Measurements from ENCODE around the gene DHRS11.

DHRS11 gene, protein sequence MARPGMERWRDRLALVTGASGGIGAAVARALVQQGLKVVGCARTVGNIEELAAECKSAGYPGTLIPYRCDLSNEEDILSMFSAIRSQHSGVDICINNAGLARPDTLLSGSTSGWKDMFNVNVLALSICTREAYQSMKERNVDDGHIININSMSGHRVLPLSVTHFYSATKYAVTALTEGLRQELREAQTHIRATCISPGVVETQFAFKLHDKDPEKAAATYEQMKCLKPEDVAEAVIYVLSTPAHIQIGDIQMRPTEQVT

GRCh38 chr17:36591434-36592315 is at the start of gene DHRS11:
Gene DHRS11 (plus strand): TSS chr17:36591879. CDS start chr17:36592010, 131 bp downstream.
- Histone ChIP-seq H3K27me3 (ENCODE audit: control insufficient read depth in 5 of 5, insufficient read depth in 4 of 5, low read length in 5 of 5) (no peaks in the 10 kb centered on the region), H3K9ac (ENCODE audit: low read length in 5 of 5) (peak within 1 kb of the TSS; percentile 56 to 87 (median 83)), H3K36me3 (ENCODE audit: control insufficient read depth in 5 of 5, insufficient read depth in 5 of 5, low read length in 5 of 5) (peaks cover 16 to 28% (median 22%) of the 10 kb centered on the region in 5 donors), H3K4me3 (ENCODE audit: low read depth in 1 of 5, low read length in 5 of 5) (peak within 1 kb of the TSS; percentile 66 to 86 (median 78)), H3K4me1 (ENCODE audit: control insufficient read depth in 5 of 5, insufficient read depth in 5 of 5, low read length in 5 of 5) (peaks cover 6 to 45% (median 32%) of the 10 kb centered on the region in 5 donors), H3K27ac (ENCODE audit: low read depth, low read length) (peak within 1 kb of the TSS; percentile 85), H3K9me3 (ENCODE audit: control insufficient read depth in 5 of 5, low read length in 5 of 5) (no peaks in the 10 kb centered on the region)

DNA sequence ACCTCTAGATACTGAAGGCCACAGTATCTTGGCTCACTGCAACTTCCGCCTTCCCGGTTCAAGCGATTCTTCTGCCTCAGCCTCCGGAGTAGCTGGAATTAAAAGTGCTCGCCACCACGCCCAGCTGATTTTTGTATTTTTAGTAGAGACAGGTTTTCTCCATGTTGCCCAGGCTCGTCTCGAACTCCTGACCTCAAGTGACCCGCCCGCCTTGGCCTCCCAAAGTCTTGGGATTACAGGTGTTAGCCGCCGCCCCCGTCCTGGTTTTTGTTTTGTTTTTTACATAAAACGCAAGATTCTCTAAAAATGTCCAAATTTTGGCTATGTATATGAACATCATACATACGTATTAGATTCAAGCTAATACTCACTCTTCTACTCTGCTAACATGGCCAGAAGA is 48.9 kb upstream of the DHRS11 start:
- Histone ChIP-seq H3K9ac (ENCODE audit: low read length in 5 of 5) (no peak overlapping the region), H3K36me3 (ENCODE audit: control insufficient read depth in 5 of 5, insufficient read depth in 5 of 5, low read length in 5 of 5) (peaks cover 0 to 10% (median 6%) of the 10 kb centered on the region in 5 donors), H3K9me3 (ENCODE audit: control insufficient read depth in 5 of 5, low read length in 5 of 5) (no peaks in the 10 kb centered on the region), H3K4me3 (ENCODE audit: low read depth in 1 of 5, low read length in 5 of 5) (no peak overlapping the region), H3K27me3 (ENCODE audit: control insufficient read depth in 5 of 5, insufficient read depth in 4 of 5, low read length in 5 of 5) (no peaks in the 10 kb centered on the region), H3K4me1 (ENCODE audit: control insufficient read depth in 5 of 5, insufficient read depth in 5 of 5, low read length in 5 of 5) (peaks cover 0 to 35% (median 30%) of the 10 kb centered on the region in 5 donors), H3K27ac (ENCODE audit: low read depth, low read length) (no peak overlapping the region)

DNA sequence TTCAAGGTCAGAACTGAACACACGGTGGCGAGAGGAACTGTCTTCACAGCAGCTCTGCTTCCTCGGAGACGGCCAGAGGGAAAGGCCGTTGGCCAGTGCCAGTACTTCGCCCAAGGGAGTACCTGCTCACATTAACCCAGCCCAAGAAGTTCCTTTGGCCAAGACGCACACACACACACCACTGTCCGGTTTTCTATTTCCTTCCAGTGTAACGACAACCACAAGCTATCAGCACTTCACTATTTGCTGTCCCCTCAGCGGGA is 47.7 kb upstream of the DHRS11 start:
- Histone ChIP-seq H3K4me3 (ENCODE audit: low read depth in 1 of 5, low read length in 5 of 5) (peak overlapping the region; percentile 72 to 97 (median 88)), H3K27me3 (ENCODE audit: control insufficient read depth in 5 of 5, insufficient read depth in 4 of 5, low read length in 5 of 5) (no peaks in the 10 kb centered on the region), H3K27ac (ENCODE audit: low read depth, low read length) (peak overlapping the region; percentile 98), H3K9ac (ENCODE audit: low read length in 5 of 5) (peak overlapping the region; percentile 90 to 99 (median 97)), H3K9me3 (ENCODE audit: control insufficient read depth in 5 of 5, low read length in 5 of 5) (no peaks in the 10 kb centered on the region), H3K36me3 (ENCODE audit: control insufficient read depth in 5 of 5, insufficient read depth in 5 of 5, low read length in 5 of 5) (peaks cover 0 to 10% (median 0%) of the 10 kb centered on the region in 5 donors), H3K4me1 (ENCODE audit: control insufficient read depth in 5 of 5, insufficient read depth in 5 of 5, low read length in 5 of 5) (peaks cover 3 to 44% (median 39%) of the 10 kb centered on the region in 5 donors)

DNA sequence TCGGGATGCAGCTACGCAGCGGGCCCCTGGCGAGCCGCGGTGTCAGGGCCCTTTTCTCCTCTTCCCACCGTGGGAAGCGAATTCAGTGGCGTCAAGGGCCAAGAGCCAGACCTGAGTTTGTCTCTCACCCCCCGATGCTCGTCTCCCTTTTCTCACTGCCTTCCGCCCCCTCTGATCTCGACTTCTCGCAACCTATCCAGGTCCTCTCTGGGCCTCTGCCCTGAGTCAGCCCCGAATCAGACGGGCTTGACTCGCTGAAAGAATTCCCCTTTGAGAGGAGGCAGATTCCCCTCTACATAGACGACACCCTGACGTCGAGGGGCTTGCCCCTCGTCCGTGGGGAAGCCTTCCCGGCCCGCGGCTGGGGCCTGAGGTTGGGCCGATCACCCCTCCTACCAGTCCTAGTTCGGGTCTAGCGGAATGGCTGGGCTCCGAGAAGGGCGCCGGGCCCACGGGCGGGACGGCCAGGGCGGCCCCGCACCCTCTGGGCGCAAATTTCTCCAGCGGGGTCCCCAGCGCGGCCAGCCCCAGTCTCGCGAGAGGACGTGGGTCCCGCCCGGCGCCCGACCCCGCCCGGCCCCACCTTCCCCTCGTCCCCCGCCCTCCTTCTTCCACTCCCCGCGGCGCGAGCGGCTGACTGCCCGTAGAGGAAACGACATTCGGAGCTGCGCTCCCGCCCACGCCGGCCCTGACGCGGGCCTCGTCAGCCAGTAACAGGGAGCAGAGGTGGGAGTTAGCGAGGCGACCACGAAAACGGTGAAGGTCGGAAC is 47.2 kb upstream of the DHRS11 start, which contains the start of gene GGNBP2:
GGNBP2 (plus strand) TSS at position 613 of the 770 bp plus-strand sequence. CDS start 806 bp downstream, outside the sequence.
- Histone ChIP-seq H3K27me3 (ENCODE audit: control insufficient read depth in 5 of 5, insufficient read depth in 4 of 5, low read length in 5 of 5) (no peaks in the 10 kb centered on the region), H3K4me1 (ENCODE audit: control insufficient read depth in 5 of 5, insufficient read depth in 5 of 5, low read length in 5 of 5) (peaks cover 3 to 44% (median 39%) of the 10 kb centered on the region in 5 donors), H3K4me3 (ENCODE audit: low read depth in 1 of 5, low read length in 5 of 5) (peak within 1 kb of the TSS; percentile 83 to 99 (median 92)), H3K36me3 (ENCODE audit: control insufficient read depth in 5 of 5, insufficient read depth in 5 of 5, low read length in 5 of 5) (peaks cover 0 to 10% (median 0%) of the 10 kb centered on the region in 5 donors), H3K27ac (ENCODE audit: low read depth, low read length) (peak within 1 kb of the TSS; percentile 98), H3K9me3 (ENCODE audit: control insufficient read depth in 5 of 5, low read length in 5 of 5) (no peaks in the 10 kb centered on the region), H3K9ac (ENCODE audit: low read length in 5 of 5) (peak within 1 kb of the TSS; percentile 92 to 99 (median 97))

DNA sequence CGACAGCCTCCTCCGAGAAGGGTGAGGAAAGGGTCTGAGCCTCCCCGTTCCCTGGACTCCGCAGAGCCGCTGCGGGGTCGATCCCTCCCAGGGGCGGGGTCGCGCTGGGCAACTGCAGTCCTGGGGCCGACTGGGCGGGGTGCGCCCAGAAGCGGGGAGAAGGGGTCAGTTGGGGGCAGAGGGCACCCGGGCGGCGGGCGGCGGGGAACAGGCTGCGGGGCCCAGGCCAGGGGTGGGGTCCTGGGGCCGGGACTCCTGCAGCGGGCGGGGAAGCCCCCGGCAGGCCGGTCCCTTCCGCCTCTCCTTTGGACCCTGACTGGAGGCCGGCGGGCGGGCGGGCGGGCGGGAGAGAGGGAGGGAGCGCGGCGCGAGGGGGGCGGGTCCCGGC is 46.6 kb upstream of the DHRS11 start:
- Histone ChIP-seq H3K9me3 (ENCODE audit: control insufficient read depth in 5 of 5, low read length in 5 of 5) (no peaks in the 10 kb centered on the region), H3K4me3 (ENCODE audit: low read depth in 1 of 5, low read length in 5 of 5) (peak overlapping the region; percentile 75 to 97 (median 90)), H3K36me3 (ENCODE audit: control insufficient read depth in 5 of 5, insufficient read depth in 5 of 5, low read length in 5 of 5) (peaks cover 0 to 10% (median 0%) of the 10 kb centered on the region in 5 donors), H3K4me1 (ENCODE audit: control insufficient read depth in 5 of 5, insufficient read depth in 5 of 5, low read length in 5 of 5) (peaks cover 3 to 44% (median 39%) of the 10 kb centered on the region in 5 donors), H3K27ac (ENCODE audit: low read depth, low read length) (peak overlapping the region; percentile 98), H3K27me3 (ENCODE audit: control insufficient read depth in 5 of 5, insufficient read depth in 4 of 5, low read length in 5 of 5) (no peaks in the 10 kb centered on the region), H3K9ac (ENCODE audit: low read length in 5 of 5) (peak overlapping the region in 4 of 5 donors; percentile 90 to 99 (median 92))

DNA sequence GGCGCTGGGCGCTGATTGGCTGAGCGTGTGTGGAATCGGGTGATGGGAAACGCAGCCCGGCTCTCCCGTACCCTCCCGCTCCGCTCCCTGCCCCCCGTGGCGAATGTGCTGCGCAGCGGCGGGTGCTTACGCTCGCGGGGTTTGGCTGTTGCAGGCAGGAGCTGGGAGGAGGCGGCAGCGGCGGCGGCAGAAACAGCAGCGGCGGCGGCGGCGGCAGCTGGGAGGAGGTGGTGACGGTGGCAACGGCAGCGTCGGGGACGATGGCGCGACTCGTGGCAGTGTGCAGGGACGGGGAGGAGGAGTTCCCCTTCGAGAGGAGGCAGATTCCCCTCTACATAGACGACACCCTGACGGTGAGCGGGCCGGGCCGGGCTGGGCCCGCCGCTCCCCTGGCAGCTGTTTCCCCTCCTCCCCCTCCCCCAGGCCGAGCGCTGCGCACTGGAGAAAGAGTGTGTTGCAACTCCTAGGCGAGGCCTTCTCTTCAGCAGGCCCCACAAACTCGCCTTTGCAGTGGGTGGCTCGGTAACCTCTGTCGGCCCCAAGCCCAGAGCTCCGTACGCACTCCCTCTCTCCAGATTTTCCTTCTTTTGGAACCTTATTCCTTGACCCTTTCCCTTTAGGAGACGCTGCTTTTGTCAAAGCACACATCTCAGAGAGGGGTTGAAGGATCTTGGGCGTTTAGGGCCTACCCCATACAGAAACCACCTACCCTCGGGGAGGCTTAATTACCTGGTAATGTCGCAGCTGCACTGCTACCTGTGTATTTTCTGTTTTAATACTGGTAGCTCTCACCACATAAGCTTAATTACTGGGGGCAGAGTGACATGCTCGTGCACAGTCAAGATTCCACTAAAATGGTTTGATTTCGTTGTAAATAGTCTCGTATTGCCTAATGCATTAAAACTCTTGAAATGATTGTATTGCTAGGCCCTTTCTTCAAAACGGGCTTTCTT is 45.9 kb upstream of the DHRS11 start:
- Histone ChIP-seq H3K27me3 (ENCODE audit: control insufficient read depth in 5 of 5, insufficient read depth in 4 of 5, low read length in 5 of 5) (no peaks in the 10 kb centered on the region), H3K4me1 (ENCODE audit: control insufficient read depth in 5 of 5, insufficient read depth in 5 of 5, low read length in 5 of 5) (peaks cover 3 to 49% (median 45%) of the 10 kb centered on the region in 5 donors)

DNA sequence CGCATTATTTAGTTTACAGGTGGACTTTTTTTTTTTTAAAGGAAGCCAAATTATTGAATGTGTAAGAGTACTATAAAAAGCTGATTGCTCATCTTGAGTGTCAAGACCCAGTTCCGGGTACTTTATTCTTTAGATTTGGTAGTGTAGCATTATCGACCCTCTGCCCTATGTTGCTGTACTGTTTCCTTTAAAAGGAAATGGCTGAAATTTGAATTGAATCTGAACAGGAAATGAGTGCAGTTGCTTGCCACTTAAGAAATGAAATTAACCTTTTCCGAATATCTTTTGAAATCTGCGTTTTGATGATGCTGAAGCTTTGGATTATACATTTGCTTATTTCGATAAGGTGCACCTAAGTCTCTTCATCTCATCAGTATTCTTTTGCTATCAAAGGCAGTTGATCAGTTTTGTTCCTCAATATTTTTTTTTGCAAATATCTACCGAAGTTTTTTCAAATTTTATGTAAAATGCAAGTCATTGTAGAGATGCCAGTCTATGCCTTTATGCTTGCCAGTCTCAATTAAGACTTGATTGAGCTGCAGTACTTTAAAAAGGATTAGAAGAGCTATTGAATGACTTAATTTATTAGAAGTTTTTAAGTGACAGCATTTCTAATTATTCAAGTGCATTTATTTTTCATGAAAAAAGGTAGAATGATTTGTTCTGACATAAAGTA is 45.1 kb upstream of the DHRS11 start:
- H3K9me3 ChIP-seq (ENCODE audit: control insufficient read depth in 5 of 5, low read length in 5 of 5), result no peaks in the 10 kb centered on the region
- H3K4me3 ChIP-seq (ENCODE audit: low read depth in 1 of 5, low read length in 5 of 5), result peak overlapping the region; percentile 75 to 99 (median 83)
- H3K4me1 ChIP-seq (ENCODE audit: control insufficient read depth in 5 of 5, insufficient read depth in 5 of 5, low read length in 5 of 5), result peaks cover 3 to 50% (median 47%) of the 10 kb centered on the region in 5 donors
- peaks cover 0 to 10% (median 0%) of the 10 kb centered on the region in 5 donors for H3K36me3 ChIP-seq (ENCODE audit: control insufficient read depth in 5 of 5, insufficient read depth in 5 of 5, low read length in 5 of 5)
- peak overlapping the region; percentile 85 for H3K27ac ChIP-seq (ENCODE audit: low read depth, low read length)
- peak overlapping the region; percentile 31 to 96 (median 82) for H3K9ac ChIP-seq (ENCODE audit: low read length in 5 of 5)
- H3K27me3 ChIP-seq (ENCODE audit: control insufficient read depth in 5 of 5, insufficient read depth in 4 of 5, low read length in 5 of 5), result no peaks in the 10 kb centered on the region

More for the DNA sequence above, 45.9 kb upstream of the DHRS11 start:
- Histone ChIP-seq H3K27ac (ENCODE audit: low read depth, low read length) (peak overlapping the region; percentile 85), H3K36me3 (ENCODE audit: control insufficient read depth in 5 of 5, insufficient read depth in 5 of 5, low read length in 5 of 5) (peaks cover 0 to 10% (median 0%) of the 10 kb centered on the region in 5 donors), H3K4me3 (ENCODE audit: low read depth in 1 of 5, low read length in 5 of 5) (peak overlapping the region; percentile 75 to 99 (median 83)), H3K9ac (ENCODE audit: low read length in 5 of 5) (peak overlapping the region; percentile 74 to 96 (median 82)), H3K9me3 (ENCODE audit: control insufficient read depth in 5 of 5, low read length in 5 of 5) (no peaks in the 10 kb centered on the region)

- Histone ChIP-seq H3K4me3 (ENCODE audit: low read depth in 1 of 5, low read length in 5 of 5) (peak overlapping the region in 1 of 5 donors; percentile 29), H3K4me1 (ENCODE audit: control insufficient read depth in 5 of 5, insufficient read depth in 5 of 5, low read length in 5 of 5) (peaks cover 3 to 50% (median 47%) of the 10 kb centered on the region in 5 donors), H3K27ac (ENCODE audit: low read depth, low read length) (peak overlapping the region; percentile 85), H3K9me3 (ENCODE audit: control insufficient read depth in 5 of 5, low read length in 5 of 5) (no peaks in the 10 kb centered on the region), H3K27me3 (ENCODE audit: control insufficient read depth in 5 of 5, insufficient read depth in 4 of 5, low read length in 5 of 5) (no peaks in the 10 kb centered on the region), H3K9ac (ENCODE audit: low read length in 5 of 5) (peak overlapping the region in 3 of 5 donors; percentile 21 to 91 (median 35)), H3K36me3 (ENCODE audit: control insufficient read depth in 5 of 5, insufficient read depth in 5 of 5, low read length in 5 of 5) (peaks cover 0 to 7% (median 0%) of the 10 kb centered on the region in 5 donors)
Observed at GRCh38 chr17:36547776-36548175, 43.9 kb upstream of the DHRS11 start.
